HG03139 (cell line): Measurements from ENCODE around the gene OPRD1.
"Not testable (repeated sequence)": the region's sequence is repeated elsewhere in the genome, so short reads cannot be mapped to it uniquely, and the experiment has no call there.

ENCODE experiments used
- ATAC-seq: cut with Tn5 transposase; IDR thresholded peaks from one replicate; pipeline ENCODE4 v1.9.1; 2021; ENCODE audit not compliant: unreplicated experiment

OPRD1 gene

DNA sequence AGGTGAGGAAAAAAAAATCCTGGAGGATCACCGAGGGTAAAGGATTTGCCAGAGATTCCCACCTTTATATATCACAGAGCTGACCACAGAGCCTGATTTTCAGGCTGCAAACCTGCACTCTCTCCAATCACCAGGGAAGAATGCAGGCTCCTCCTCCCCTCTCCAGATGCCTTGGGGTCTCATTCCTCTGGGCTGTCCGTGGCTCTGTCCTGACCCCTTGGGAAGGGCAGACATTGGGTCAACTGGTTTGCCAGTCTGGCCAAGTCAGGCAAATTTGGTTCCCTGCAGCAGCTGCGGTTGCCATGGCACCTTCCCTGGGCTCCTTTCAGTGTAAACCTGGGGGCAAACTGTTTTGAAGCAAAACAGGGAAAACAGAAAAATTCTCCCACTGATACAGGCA lies 11.6 kb upstream of the OPRD1 start:
- no peak for ATAC-seq

DNA sequence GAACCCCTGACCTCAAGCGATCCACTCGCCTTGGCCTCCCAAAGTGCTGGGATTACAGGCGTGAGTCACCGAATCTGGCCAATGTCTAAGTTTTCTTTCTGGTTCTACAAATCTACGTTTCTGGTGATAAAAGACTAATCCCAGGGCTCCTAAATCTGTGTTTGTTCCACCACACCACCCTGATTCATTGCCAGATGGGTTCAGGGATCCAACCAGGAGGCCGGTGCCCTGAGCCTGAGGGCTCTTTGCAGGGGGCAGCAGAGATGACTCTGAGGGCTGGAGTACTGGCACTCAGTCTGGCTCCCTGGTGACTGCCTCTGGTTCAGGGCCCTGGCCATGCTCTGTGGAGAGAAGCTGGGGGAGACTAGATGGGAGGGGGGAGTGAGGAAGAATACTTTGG lies 10.5 kb upstream of the OPRD1 start:
- ATAC-seq: no peak

DNA sequence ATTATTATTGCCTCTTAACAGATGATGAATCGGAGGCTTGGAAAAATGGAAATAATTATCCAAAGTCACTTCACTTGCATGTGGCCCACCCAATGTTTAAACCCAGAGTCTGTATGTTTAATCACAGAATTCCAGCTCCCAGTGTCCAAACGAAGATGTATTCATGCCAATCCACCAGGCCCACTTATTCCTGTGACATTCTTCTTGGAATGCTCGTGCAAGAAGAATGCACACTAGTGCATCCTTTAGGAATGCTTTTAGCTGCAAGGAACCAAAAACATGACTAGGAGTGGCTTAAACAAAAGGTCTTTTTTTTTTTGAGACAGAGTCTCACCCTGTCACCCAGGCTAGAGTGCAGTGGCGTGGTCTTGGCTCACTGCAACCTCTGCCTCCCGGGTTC lies 8.9 kb upstream of the OPRD1 start:
- ATAC-seq: no peak

GRCh38 chr1:28803662-28804061 lies 8.3 kb upstream of the OPRD1 start:
- ATAC-seq: no peak

DNA sequence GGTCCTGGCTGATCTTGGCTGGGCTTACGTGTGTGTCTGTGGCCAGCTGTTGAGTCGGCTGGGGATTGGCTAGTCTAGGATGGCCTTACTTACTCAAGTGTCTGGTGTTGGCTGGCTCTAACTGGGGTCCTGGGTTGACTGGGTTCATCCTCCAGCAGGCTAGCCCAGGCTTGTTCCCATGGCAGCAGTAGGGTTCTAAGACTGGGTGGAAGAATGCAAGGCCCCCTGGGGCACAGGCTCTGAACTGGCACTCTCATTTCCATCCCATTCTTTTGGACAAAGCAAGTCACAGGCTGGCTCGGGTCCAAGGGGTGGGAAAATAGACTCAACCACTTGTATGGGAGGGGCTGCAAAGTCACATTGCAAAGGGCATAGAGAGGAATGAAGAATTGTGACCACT lies 7.9 kb upstream of the OPRD1 start:
- no peak for ATAC-seq

GRCh38 chr1:28807046-28807445 lies 4.9 kb upstream of the OPRD1 start:
- no peak for ATAC-seq

- ATAC-seq: no peak
Observed at GRCh38 chr1:28807986-28808385, 4.0 kb upstream of the OPRD1 start.

GRCh38 chr1:28811369-28811765 lies 603 bp upstream of the OPRD1 start:
- no peak for ATAC-seq

GRCh38 chr1:28812669-28813468 lies 899 bp downstream of the OPRD1 start:
- no peak for ATAC-seq

DNA sequence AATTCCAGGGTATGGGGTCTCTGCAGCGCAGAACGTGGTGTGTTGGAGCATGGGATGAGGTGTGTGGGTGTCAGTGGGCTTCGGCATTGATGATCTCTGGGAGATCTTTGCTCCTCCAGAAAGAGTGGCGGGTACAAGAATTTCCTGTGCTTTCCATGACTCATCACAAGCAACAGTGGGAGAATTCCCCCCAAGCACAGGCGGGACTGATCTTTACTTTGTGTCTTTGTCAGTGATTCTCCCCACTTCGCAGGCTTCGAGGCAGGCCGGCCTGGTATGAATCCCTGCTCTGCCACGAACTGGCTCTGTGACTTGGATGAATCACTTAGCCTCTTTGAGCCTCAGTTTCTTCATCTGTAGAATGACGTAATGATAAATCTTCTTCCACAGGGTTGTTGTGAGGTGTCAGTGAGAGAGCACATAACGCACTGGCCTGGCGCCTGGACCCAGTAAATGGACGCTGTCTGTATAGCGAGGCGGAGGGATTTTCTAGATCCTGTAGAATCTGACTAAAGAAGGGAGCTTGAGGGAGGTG lies 2.0 kb downstream of the OPRD1 start:
- no peak for ATAC-seq

GRCh38 chr1:28815533-28816185 lies 3.7 kb downstream of the OPRD1 start:
- ATAC-seq: no peak

- no peak for ATAC-seq
Observed at GRCh38 chr1:28817133-28817532, 5.2 kb downstream of the OPRD1 start.

GRCh38 chr1:28819020-28819419 lies 7.0 kb downstream of the OPRD1 start:
- no peak for ATAC-seq

DNA sequence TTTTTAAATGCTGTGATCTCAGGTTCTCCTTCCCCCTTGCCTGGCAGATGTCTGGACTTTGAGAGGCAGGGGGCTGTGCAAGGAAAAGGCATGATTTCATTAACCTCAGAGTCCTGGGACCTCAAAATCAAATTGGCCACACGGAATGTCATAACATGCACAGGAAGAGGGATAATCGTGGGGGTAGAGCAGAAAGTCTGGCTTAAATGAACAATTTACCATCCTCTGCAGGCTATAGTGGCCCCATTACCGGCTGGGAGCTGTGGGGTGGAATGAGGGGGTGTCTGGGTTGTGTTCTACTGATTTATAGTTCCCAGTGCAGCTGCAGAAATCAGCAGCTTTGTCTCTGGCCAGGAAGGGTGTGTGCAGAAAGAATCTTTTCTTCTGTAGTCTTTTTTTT lies 10.8 kb downstream of the OPRD1 start:
- no peak for ATAC-seq

GRCh38 chr1:28824061-28824460 lies 12.1 kb downstream of the OPRD1 start:
- ATAC-seq: not testable (repeated sequence)

- ATAC-seq: not testable (repeated sequence)
Observed at GRCh38 chr1:28828227-28828858, 16.4 kb downstream of the OPRD1 start.

GRCh38 chr1:28830814-28831213 lies 18.8 kb downstream of the OPRD1 start:
- no peak for ATAC-seq

- no peak for ATAC-seq
Observed at GRCh38 chr1:28832966-28833365, 21.0 kb downstream of the OPRD1 start.

GRCh38 chr1:28833381-28833780 lies 21.4 kb downstream of the OPRD1 start:
- ATAC-seq: no peak

GRCh38 chr1:28835237-28835650 lies 23.3 kb downstream of the OPRD1 start:
- no peak for ATAC-seq

- no peak for ATAC-seq
Observed at GRCh38 chr1:28836421-28836956, 24.5 kb downstream of the OPRD1 start.
